Lung (tissue), 12 donors: ENCODE data around the gene PEX14. TPM values are rescaled to one million over a fixed set of nuclear protein-coding genes. Genes with fewer than 3 reads are reported as not detected.
A peak's percentile ranks its signal among the peaks of the same experiment; 100 is the strongest.

Source experiments
- ATAC-seq: fragments of 200-7000 bp; cut with Tn5 transposase; one replicate; pipeline ENCODE4 v1.9.1; 2020; ENCODE audit warnings: moderate number of reproducible peaks; ENCODE audit not compliant: insufficient read depth, low FRiP score
- DNase-seq, 3 donors: peaks; one replicate each; pipeline ENCODE4 v3.0.0-alpha.2; 2013 to 2017
- H3K27ac ChIP-seq, 2 donors: one replicate each; pipeline ENCODE4 v1.5.1; 2013; ENCODE audit warnings: mild to moderate bottlenecking in 2 of 2, moderate library complexity in 2 of 2, control low read depth in 1 of 2, inconsistent platforms in 1 of 2, low read depth in 1 of 2, low read length in 1 of 2
- H3K27me3 ChIP-seq, 3 donors: one replicate each; pipeline ENCODE4 v1.5.1; 2013; ENCODE audit warnings: low read length in 2 of 3; ENCODE audit not compliant: control insufficient read depth in 3 of 3, insufficient read depth in 3 of 3
- H3K36me3 ChIP-seq, 4 donors: one replicate each; pipeline ENCODE4 v1.5.1; 2013; ENCODE audit warnings: low read length in 4 of 4, mild to moderate bottlenecking in 1 of 4, moderate library complexity in 1 of 4; ENCODE audit not compliant: control insufficient read depth in 4 of 4, insufficient read depth in 4 of 4
- H3K4me1 ChIP-seq, 5 donors: one replicate each; pipeline ENCODE4 v1.5.1; 2013; ENCODE audit warnings: low read length in 5 of 5, mild to moderate bottlenecking in 2 of 5, moderate library complexity in 1 of 5; ENCODE audit not compliant: control insufficient read depth in 5 of 5, insufficient read depth in 5 of 5
- H3K4me3 ChIP-seq: one replicate; pipeline ENCODE4 v1.5.1; 2013; ENCODE audit warnings: mild to moderate bottlenecking, control low read depth, moderate library complexity
- H3K9ac ChIP-seq, 2 donors: one replicate each; pipeline ENCODE4 v1.5.1; 2013; ENCODE audit warnings: low read length in 2 of 2, control low read depth in 1 of 2; ENCODE audit not compliant: insufficient read depth in 1 of 2
- H3K9me3 ChIP-seq, 4 donors: one replicate each; pipeline ENCODE4 v1.5.1; 2013; ENCODE audit warnings: low read length in 3 of 4, mild to moderate bottlenecking in 1 of 4, moderate library complexity in 1 of 4; ENCODE audit not compliant: control insufficient read depth in 4 of 4, insufficient read depth in 3 of 4
- WGBS, 2 donors: extraction: QIAGEN DNeasy Blood & Tissue Kit; methylation state at CpG; one replicate each; pipeline ENCODE4 v1.1.7; 2013; 5-methylcytosine and 5-hydroxymethylcytosine counted together
- polyA plus RNA-seq, 2 donors: library from polyadenylated mRNA; stranded (reverse); fragments of 200-250 nt; gene quantifications; one replicate each; pipeline ENCODE4 v1.2.1, GENCODE V29; 2013
- total RNA-seq, 2 donors: library from RNA; depleted of rRNA in 1 of 2; stranded (reverse); fragments of >200 nt in 1 of 2; gene quantifications; one replicate each; pipeline ENCODE4 v1.2.1, GENCODE V29; 2014 to 2021
- TF ChIP-seq, protein P1 (sequence below): IDR thresholded peaks from 2 replicates; pipeline ENCODE4 v1.5.1; 2012; ENCODE audit warnings: mild to moderate bottlenecking; ENCODE audit errors: control extremely low read depth, extremely low read depth
- donor health status: control.
- donor health status: control.
- donor health status: Bipolar disorder and iron deficiency.
- donor health status: healthy.
- donor health status: DM: yes; HTN: yes; CAD: no.

Gene PEX14
- total and polyA plus RNA-seq, 4 donors: 18.1 to 29.2 (median 20.8) TPM

DNA sequence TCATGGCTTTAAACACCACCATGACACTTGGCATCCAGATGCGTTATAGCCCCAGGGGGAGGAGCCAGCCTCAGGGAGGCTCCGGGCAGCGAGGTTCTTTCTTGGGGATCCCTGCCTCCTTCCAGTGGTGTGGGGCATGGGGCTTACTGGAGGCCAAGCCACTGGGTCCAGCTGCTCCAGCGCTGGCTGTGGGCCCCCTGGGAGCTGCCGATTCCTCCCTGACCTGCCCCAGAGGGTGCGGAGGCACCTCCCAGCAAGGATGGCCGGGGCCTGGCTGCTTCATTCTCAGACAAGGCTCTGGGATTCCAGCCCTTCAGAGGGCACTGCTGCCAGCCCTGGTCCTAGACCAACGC is 159.3 kb downstream of the PEX14 start:
- H3K9me3 ChIP-seq: no peaks in the 10 kb centered on the region
- no peak overlapping the region for H3K4me3 ChIP-seq
- H3K27me3 ChIP-seq: peaks cover 0 to 5% (median 0%) of the 10 kb centered on the region in 3 donors
- ATAC-seq: no peak
- whole genome bisulfite sequencing, 2 donors: 94 to 96% methylated on average over 8 of the region's 8 CpGs
- H3K9ac ChIP-seq: no peak overlapping the region
- no peak for DNase-seq
- TF ChIP-seq, protein P1, sequence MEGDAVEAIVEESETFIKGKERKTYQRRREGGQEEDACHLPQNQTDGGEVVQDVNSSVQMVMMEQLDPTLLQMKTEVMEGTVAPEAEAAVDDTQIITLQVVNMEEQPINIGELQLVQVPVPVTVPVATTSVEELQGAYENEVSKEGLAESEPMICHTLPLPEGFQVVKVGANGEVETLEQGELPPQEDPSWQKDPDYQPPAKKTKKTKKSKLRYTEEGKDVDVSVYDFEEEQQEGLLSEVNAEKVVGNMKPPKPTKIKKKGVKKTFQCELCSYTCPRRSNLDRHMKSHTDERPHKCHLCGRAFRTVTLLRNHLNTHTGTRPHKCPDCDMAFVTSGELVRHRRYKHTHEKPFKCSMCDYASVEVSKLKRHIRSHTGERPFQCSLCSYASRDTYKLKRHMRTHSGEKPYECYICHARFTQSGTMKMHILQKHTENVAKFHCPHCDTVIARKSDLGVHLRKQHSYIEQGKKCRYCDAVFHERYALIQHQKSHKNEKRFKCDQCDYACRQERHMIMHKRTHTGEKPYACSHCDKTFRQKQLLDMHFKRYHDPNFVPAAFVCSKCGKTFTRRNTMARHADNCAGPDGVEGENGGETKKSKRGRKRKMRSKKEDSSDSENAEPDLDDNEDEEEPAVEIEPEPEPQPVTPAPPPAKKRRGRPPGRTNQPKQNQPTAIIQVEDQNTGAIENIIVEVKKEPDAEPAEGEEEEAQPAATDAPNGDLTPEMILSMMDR: no peak
- H3K4me1 ChIP-seq: peaks cover 0 to 60% (median 10%) of the 10 kb centered on the region in 5 donors
- peak overlapping the region in 1 of 2 donors; percentile 79 for H3K27ac ChIP-seq
- peaks cover 0 to 29% (median 8%) of the 10 kb centered on the region in 4 donors for H3K36me3 ChIP-seq

DNA sequence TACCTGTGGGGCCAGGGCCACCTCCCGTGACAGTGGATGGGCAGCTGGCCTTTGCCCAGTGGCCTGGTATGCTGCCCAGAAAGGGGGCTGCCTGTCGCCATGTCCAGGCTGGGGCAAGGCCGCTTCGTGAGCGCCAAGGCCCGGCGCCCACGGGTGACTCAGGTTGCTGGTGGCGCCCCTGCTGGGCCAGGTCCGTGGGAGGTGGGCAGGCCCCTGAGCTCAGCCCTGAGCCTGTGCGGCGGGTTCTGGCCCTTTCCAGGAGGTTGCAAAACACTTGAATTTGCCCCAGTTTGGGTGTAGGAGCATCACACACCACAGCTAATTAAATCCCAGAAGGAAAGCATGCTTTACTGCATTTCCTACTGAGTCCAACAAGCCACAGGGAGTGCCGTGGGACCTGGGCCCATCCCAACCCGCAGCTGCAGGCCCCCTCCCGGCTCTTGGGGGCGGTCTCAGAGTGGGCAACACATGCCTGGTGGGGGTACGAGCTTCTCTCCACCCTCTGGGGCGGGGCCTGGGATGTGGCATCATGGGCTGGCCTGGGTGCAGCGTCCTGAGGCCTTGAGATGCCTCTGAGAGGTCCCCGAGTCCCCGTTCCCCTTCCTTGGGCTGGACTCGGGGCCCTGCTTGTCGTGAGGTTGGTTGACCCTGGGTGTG is 159.8 kb downstream of the PEX14 start:
- no peak overlapping the region for H3K4me3 ChIP-seq
- H3K27me3 ChIP-seq: peaks cover 0 to 8% (median 0%) of the 10 kb centered on the region in 3 donors
- DNase-seq (peak in 2 of 3 donors; percentile 34 to 51), ATAC-seq (no peak)
- TF ChIP-seq, protein P1: no peak
- H3K4me1 ChIP-seq: peaks cover 0 to 58% (median 11%) of the 10 kb centered on the region in 5 donors
- peak overlapping the region in 1 of 2 donors; percentile 79 for H3K27ac ChIP-seq
- peaks cover 0 to 4% (median 0%) of the 10 kb centered on the region in 4 donors for H3K9me3 ChIP-seq
- H3K9ac ChIP-seq: no peak overlapping the region
- WGBS, 2 donors: 69 to 79% methylated on average over 23 of the region's 23 CpGs
- peaks cover 0 to 30% (median 8%) of the 10 kb centered on the region in 4 donors for H3K36me3 ChIP-seq

DNA sequence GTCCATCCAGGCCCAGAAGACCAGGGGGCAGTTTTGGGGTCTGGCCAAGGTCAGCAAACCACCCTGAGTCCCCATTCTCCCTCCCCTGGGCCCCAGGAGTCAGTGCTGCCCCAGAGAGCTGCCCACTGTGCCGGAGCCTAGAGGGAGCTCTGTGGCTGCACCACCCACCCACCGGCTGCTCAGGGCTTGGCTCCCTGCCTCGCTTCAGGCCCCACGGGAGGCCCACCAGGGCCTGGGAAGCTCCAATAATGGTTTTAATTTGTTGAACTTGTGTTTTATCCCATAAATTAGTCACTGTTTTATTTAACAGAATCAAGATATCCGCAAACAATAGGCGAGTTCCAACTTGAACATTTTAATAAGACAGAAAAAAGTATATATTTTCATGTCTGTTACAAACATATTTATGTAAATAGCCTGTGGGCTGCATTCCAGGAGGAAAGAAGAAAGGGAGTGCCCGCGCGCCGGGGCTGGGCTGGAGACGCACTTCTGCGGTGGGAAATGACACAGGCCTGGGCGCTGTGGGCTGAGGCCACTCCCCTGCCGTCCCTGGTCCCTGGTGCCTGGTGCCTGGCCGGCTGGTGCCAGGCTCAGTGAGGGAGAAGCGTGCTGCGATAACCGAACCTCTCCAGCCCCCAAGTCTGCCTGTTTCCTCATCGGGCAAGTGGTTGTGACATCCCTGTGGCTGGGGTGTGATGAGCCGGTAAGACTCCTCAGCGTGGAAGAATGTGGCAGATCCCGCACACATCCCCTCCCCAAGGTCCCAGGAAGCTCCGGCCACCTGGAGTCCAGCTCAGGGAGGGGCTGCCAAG is 160.5 kb downstream of the PEX14 start:
- Histone ChIP-seq H3K27ac (peak overlapping the region in 1 of 2 donors; percentile 79), H3K4me3 (no peak overlapping the region), H3K27me3 (peaks cover 0 to 11% (median 0%) of the 10 kb centered on the region in 3 donors), H3K9me3 (peaks cover 0 to 7% (median 0%) of the 10 kb centered on the region in 4 donors), H3K36me3 (peaks cover 0 to 29% (median 8%) of the 10 kb centered on the region in 4 donors), H3K4me1 (peaks cover 0 to 64% (median 12%) of the 10 kb centered on the region in 5 donors), H3K9ac (no peak overlapping the region)
- TF ChIP-seq, protein P1: no peak
- DNase-seq: peak; percentile 46 to 63 (median 61)
- no peak for ATAC-seq
- WGBS, 2 donors: 39 to 44% methylated on average over 23 of the region's 23 CpGs
